ENCODE measurements around the gene IWS1. TPM values are rescaled to one million over a fixed set of nuclear protein-coding genes. Genes with fewer than 3 reads are reported as not detected.

IWS1 gene
- total and polyA plus RNA-seq, 9 of the 15 experiments (the other 6 are each of a cell fraction or from before 2014, with no cell fraction given): 20.8 to 67.2 (median 46.6) TPM

- peaks cover 6% of the 10 kb centered on the region in 2 experiments; a peak in 2 of 5 replicates for H3K4me1 ChIP-seq (replicated peaks in 1 of 2; ENCODE audit: control insufficient read depth in 2 of 2, insufficient read depth in 2 of 2, low read length in 2 of 2)
- CTCF ChIA-PET (ENCODE audit: low intra/inter-chr PET ratio): no interaction called here
- no peak overlapping the region for H3K27ac ChIP-seq (ENCODE audit: extremely low read depth, low read depth, low read length)
- peaks cover 4% of the 10 kb centered on the region; the same call in 1 of the 2 replicates for H4K20me1 ChIP-seq (replicated peaks; ENCODE audit: control insufficient read depth, insufficient read depth, low read length)
- DNase-seq (ENCODE audit: extremely low read depth in 1 of 4, low spot score in 3 of 4) (no peak), FAIRE-seq (no peak), ATAC-seq (no peak)
- H3K9me3 ChIP-seq (replicated peaks; ENCODE audit: control insufficient read depth, insufficient read depth, low read depth, low read length): no peaks in the 10 kb centered on the region
- TF ChIP-seq ZBTB33 (CRISPR knock-in tag; IDR thresholded peaks at IDR 0.05): no peak
- no peak for TF ChIP-seq ZBTB40 (IDR thresholded peaks at IDR 0.05)
- TF ChIP-seq ZBTB40 (CRISPR knock-in tag; IDR thresholded peaks at IDR 0.05): no peak
- TF ChIP-seq CHD4 (IDR thresholded peaks at IDR 0.05; ENCODE audit: insufficient read depth, insufficient replicate concordance, low read depth, low read length, poor library complexity, severe bottlenecking): no peak
- TF ChIP-seq POLR2G (IDR thresholded peaks at IDR 0.05; ENCODE audit: low read depth, low read length): peak; percentile 30; the same call in 1 of the 2 replicates
- TF ChIP-seq MTA3 (IDR thresholded peaks at IDR 0.05; ENCODE audit: borderline replicate concordance): no peak
- no TSS peak for BruUV-seq (replicated peaks)
- in situ Hi-C loops (cut with MboI): no loop called here
- intact Hi-C loops (cut with micrococcal nuclease): no loop called here
- no peak overlapping the region; a peak in 1 of 4 replicates for H3K9ac ChIP-seq (ENCODE audit: insufficient read depth in 1 of 2, low read depth in 2 of 2, low read length in 2 of 2)
- H3K27me3 ChIP-seq (ENCODE audit: control insufficient read depth in 2 of 2, insufficient read depth in 2 of 2, low read length in 2 of 2): no peaks in the 10 kb centered on the region
- WGBS (ENCODE audit: insufficient coverage, low coverage, missing lambda C conversion rate): 94% methylated on average over 12 of the region's 13 CpGs
- POLR2A ChIA-PET: interaction anchor here (1.4 to 5.7 kb wide), 2 partner anchors 9 to 12 kb away, joined by 7 to 30 read pairs; partner anchors contain the start of gene IWS1
- H3K4me2 ChIP-seq (ENCODE audit: insufficient read depth, low read length): no peak overlapping the region
- peaks cover 98% of the 10 kb centered on the region for H3K79me2 ChIP-seq (ENCODE audit: control insufficient read depth, insufficient read depth, low read length)
- H3K9me1 ChIP-seq (ENCODE audit: control insufficient read depth, insufficient read depth, low read length): peaks cover 4% of the 10 kb centered on the region
- peaks cover 81% of the 10 kb centered on the region; the same call in 2 of the 3 replicates for H3K36me3 ChIP-seq (ENCODE audit: control insufficient read depth, insufficient read depth, low read length)
- no peak overlapping the region for H3K4me3 ChIP-seq
- H2AFZ ChIP-seq (ENCODE audit: low read depth, low read length): no peak overlapping the region
Observed at GRCh38 chr2:127514485-127514884, 11.8 kb downstream of the IWS1 start.
